Measurements from ENCODE around the gene CHTF8.

- no peak for TF ChIP-seq CTCF (conservative IDR thresholded peaks at IDR 0.05)
- TF ChIP-seq ZFX (IDR thresholded peaks at IDR 0.05): no peak
Observed at GRCh38 chr16:69166221-69166833, 33.9 kb upstream of the CHTF8 start.

Measured in C4-2B (cell line).